Choroid plexus epithelial cell (primary cell): ENCODE data around the gene RFXANK.

Experiments
- DNase-seq: peaks from one replicate; pipeline ENCODE4 v3.0.0-alpha.2; 2010; ENCODE audit warnings: low read depth
- H3K4me3 ChIP-seq: 2 replicates; pipeline ENCODE4 v1.5.1; 2011; ENCODE audit warnings: low read depth, mild to moderate bottlenecking, control low read depth, low read length, moderate library complexity
- TF ChIP-seq, protein P1 (sequence below): conservative IDR thresholded peaks from 2 replicates; pipeline ENCODE4 v1.5.1; 2011; ENCODE audit warnings: low read depth, mild to moderate bottlenecking, control low read depth, inconsistent platforms, low read length, moderate library complexity

Gene RFXANK

GRCh38 chr19:19201697-19202630 lies 9.9 kb downstream of the RFXANK start:
- DNase-seq = no peak
- TF ChIP-seq, protein P1, sequence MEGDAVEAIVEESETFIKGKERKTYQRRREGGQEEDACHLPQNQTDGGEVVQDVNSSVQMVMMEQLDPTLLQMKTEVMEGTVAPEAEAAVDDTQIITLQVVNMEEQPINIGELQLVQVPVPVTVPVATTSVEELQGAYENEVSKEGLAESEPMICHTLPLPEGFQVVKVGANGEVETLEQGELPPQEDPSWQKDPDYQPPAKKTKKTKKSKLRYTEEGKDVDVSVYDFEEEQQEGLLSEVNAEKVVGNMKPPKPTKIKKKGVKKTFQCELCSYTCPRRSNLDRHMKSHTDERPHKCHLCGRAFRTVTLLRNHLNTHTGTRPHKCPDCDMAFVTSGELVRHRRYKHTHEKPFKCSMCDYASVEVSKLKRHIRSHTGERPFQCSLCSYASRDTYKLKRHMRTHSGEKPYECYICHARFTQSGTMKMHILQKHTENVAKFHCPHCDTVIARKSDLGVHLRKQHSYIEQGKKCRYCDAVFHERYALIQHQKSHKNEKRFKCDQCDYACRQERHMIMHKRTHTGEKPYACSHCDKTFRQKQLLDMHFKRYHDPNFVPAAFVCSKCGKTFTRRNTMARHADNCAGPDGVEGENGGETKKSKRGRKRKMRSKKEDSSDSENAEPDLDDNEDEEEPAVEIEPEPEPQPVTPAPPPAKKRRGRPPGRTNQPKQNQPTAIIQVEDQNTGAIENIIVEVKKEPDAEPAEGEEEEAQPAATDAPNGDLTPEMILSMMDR = no peak
- peak overlapping the region; percentile 67 for H3K4me3 ChIP-seq

DNA sequence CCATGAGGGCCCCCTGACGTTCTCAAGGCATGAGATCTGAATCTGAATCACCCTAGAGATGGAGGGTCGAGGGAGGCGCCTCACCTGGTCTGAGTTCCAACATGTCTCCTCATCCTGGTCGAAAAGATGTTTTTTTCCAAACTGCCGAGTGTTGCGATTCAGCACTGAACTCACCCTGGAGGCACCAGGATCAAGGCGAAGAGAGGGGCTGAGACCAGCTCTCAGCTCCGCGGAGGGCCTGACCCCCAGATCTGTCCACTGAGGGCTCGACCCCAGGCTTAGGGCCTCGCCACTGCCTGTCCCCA lies 10.6 kb downstream of the RFXANK start:
- no peak for DNase-seq
- TF ChIP-seq, protein P1 = no peak
- peak overlapping the region; percentile 67 for H3K4me3 ChIP-seq

DNA sequence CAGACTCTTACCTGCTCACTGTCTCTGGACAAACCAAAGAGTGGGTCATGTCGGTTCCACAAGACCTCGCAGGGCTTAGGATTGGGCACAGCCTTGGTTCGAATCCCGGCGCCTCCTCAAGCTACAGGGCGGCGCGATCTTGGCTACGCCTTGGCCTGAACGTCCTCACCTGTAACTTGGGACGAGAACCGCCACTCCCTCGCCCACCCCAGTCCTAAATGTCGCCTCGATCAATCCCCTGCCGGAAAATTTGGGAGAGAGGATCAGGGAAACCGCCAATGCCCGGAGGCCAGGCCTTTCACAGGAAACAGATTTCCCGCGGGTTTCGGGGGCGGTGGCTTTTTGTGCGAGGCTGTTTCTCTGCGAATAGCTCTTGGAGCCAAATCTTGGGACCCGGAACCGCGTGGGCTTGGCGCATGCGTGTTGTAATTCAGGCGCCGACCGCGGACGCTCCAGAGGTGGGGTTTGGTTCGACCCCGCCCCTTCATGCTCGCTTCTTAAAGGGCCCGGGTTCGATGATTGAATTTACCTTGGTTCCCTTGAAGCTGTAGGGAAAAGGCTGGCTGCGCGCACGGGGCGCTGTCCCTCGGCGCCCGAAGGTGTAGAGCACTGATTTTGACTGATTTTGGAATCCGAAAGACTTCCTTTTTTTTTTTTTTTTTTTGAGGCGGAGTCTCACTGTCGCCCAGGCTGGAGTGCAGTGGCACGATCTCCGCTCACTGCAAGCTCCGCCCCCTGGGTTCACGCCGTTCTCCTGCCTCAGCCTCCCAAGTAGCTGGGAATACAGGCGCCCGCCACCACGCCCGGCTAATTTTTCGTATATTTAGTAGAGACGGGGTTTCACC lies 11.2 kb downstream of the RFXANK start, which contains the start of gene NR2C2AP:
Gene NR2C2AP, minus strand, starts transcription at position 403 of the 845 bp plus-strand sequence. Its CDS starts 354 bp downstream, at position 49.
- TF ChIP-seq, protein P1 = no peak
- DNase-seq = peak; percentile 94
- peak within 1 kb of the TSS; percentile 67 for H3K4me3 ChIP-seq

GRCh38 chr19:19204181-19204580 lies 12.1 kb downstream of the RFXANK start:
- DNase-seq = no peak
- TF ChIP-seq, protein P1 = no peak
- H3K4me3 ChIP-seq = no peak overlapping the region

- TF ChIP-seq, protein P1 = no peak
- H3K4me3 ChIP-seq = no peak overlapping the region
- DNase-seq = no peak
These were observed 13.7 kb downstream of the RFXANK start for GRCh38 chr19:19205416-19206410.

DNA sequence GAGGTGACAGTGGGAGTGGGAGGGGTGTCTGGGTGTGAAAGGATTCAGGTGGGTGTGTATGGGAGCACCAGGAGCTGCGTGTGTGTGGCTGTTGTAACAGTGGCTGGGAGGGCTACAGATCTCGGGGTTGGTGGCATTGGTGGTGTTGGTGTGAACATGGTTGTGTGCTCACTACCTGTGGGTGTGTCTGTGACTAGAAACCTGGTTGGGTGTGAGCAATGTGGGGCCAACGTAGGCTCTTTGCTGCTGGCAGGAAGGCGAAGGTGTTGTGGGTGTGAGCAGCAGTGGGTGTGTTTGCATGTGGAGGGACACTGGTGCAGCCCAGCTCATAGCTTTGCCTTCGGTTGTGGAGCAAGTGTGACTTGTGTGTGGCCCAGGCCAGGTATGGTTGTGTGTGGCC lies 14.9 kb downstream of the RFXANK start:
- DNase-seq = no peak
- TF ChIP-seq, protein P1 = no peak
- no peak overlapping the region for H3K4me3 ChIP-seq
